B cell (primary cell): ENCODE data around the gene RASSF3.

Experiments
- CTCF ChIP-seq: fragments of 200-600 bp; IDR thresholded peaks from one replicate; pipeline ENCODE4 v1.8.0; 2022; ENCODE audit warnings: antibody characterized with exemption, mild to moderate bottlenecking
- EZH2 ChIP-seq: IDR thresholded peaks from 2 replicates; pipeline ENCODE4 v1.6.1; 2012; ENCODE audit warnings: borderline replicate concordance, low read depth, mild to moderate bottlenecking, moderate library complexity, low read length; ENCODE audit not compliant: insufficient read depth, poor library complexity, severe bottlenecking

- TF ChIP-seq CTCF (no peak), EZH2 (no peak)
Measured at GRCh38 chr12:64572241-64572640, 38.1 kb upstream of the RASSF3 start.
